GM12878 (cell line): ENCODE data around the gene ZBTB37. TPM values are rescaled to one million over a fixed set of nuclear protein-coding genes. Genes with fewer than 3 reads are reported as not detected.

Experiments
- ATAC-seq: fragments of 200-7000 bp; cut with Tn5 transposase; 3 replicates; pipeline ENCODE4 v1.9.1; 2020; ENCODE audit warnings: mild to moderate bottlenecking, moderate library complexity
- BruUV-seq: library from RNA; stranded (reverse); fragments of 400-500 nt; replicated peaks from 2 replicates; lab custom pipeline; 2021; lab: Mats Ljungman, UMichigan
- CTCF ChIA-PET: fragments of 300-600 bp; sonication (Branson Sonifier 250); formaldehyde crosslinking; extraction: SDS; loops from one replicate; lab custom pipeline; 2021; ENCODE audit warnings: inconsistent platforms; lab: Yijun Ruan, JAX
- POLR2A ChIA-PET: fragments of 350-600 bp; formaldehyde crosslinking; extraction: SDS; loops from one replicate; lab custom pipeline; 2021; ENCODE audit warnings: inconsistent platforms; lab: Charles Lee
- RAD21 ChIA-PET: fragments of 300-600 bp; sonication (Branson Sonifier 250); formaldehyde crosslinking; loops from one replicate; lab custom pipeline; 2023; ENCODE audit warnings: antibody characterized with exemption; ENCODE audit not compliant: unreplicated experiment; lab: Charles Lee
- SMC1A ChIA-PET: fragments of 300-600 bp; sonication (Branson Sonifier 250); formaldehyde crosslinking; loops from one replicate; lab custom pipeline; 2023; ENCODE audit not compliant: unreplicated experiment, uncharacterized antibody; lab: Charles Lee
- DNase-seq: peaks from one replicate; pipeline ENCODE4 v3.0.0-alpha.2; 2011; ENCODE audit warnings: low read depth, low spot score
- FAIRE-seq: peaks from 3 replicates; lab custom pipeline; 2011; peaks lifted over from hg19 to GRCh38; lab: Jason Lieb, UNC
- H2AFZ ChIP-seq: 2 replicates; pipeline ENCODE4 v1.6.0; 2011; ENCODE audit warnings: low read depth, low read length, control low read depth; ENCODE audit not compliant: control insufficient read depth
- H3K27ac ChIP-seq: 2 replicates; pipeline ENCODE4 v1.5.1; 2011; ENCODE audit warnings: control low read depth; ENCODE audit not compliant: control insufficient read depth, insufficient read depth
- H3K27me3 ChIP-seq, 2 experiments: replicated peaks in 1 of 2; 2 replicates each; pipeline versions ENCODE4 v1.6.0 to v1.6.1; 2011; ENCODE audit warnings: low read length in 1 of 2; ENCODE audit not compliant: control insufficient read depth in 2 of 2, insufficient read depth in 2 of 2
- H3K36me3 ChIP-seq, 2 experiments: 2 replicates each; pipeline ENCODE4 v1.5.1; 2011; ENCODE audit warnings: low read length in 1 of 2; ENCODE audit not compliant: control insufficient read depth in 2 of 2, insufficient read depth in 2 of 2
- H3K4me1 ChIP-seq: 2 replicates; pipeline ENCODE4 v1.6.1; 2011; ENCODE audit warnings: mild to moderate bottlenecking, low read length, moderate library complexity, mixed read lengths; ENCODE audit not compliant: control insufficient read depth, insufficient read depth
- H3K4me2 ChIP-seq: 2 replicates; pipeline ENCODE4 v1.6.0; 2011; ENCODE audit warnings: control low read depth; ENCODE audit not compliant: control insufficient read depth, insufficient read depth
- H3K4me3 ChIP-seq: fragments of 200-600 bp; sonication (generic); 2 replicates; pipeline ENCODE4 v1.5.1; 2016
- H3K79me2 ChIP-seq: 2 replicates; pipeline ENCODE4 v1.6.0; 2011; ENCODE audit warnings: low read length; ENCODE audit not compliant: control insufficient read depth, insufficient read depth
- H3K9ac ChIP-seq: 2 replicates; pipeline ENCODE4 v1.8.0; 2011; ENCODE audit warnings: low read length, control low read depth, mixed read lengths; ENCODE audit not compliant: control insufficient read depth, insufficient read depth
- H3K9me3 ChIP-seq: replicated peaks from 3 replicates; pipeline ENCODE4 v1.5.1; 2011; ENCODE audit warnings: mild to moderate bottlenecking, low read length; ENCODE audit not compliant: control insufficient read depth, insufficient read depth
- H4K20me1 ChIP-seq: 2 replicates; pipeline ENCODE4 v1.6.0; 2011; ENCODE audit not compliant: control insufficient read depth, insufficient read depth
- NFXL1 ChIP-seq: fragments of 450-650 bp; IDR thresholded peaks from 2 replicates; pipeline ENCODE4 v1.6.1; 2017; ENCODE audit warnings: antibody characterized with exemption, mild to moderate bottlenecking, borderline replicate concordance
- RAD51 ChIP-seq: fragments of 450-650 bp; IDR thresholded peaks from 2 replicates; pipeline ENCODE4 v1.6.1; 2016; ENCODE audit warnings: moderate library complexity, mild to moderate bottlenecking, inconsistent platforms
- SIN3A ChIP-seq: IDR thresholded peaks from 2 replicates; pipeline ENCODE4 v1.6.1; 2012; ENCODE audit warnings: low read depth, low read length, improper control_type of control experiment
- ZNF24 ChIP-seq: fragments of 450-650 bp; IDR thresholded peaks from 2 replicates; pipeline ENCODE4 v1.6.1; 2017; ENCODE audit warnings: antibody characterized with exemption, mild to moderate bottlenecking
- ZNF592 ChIP-seq: fragments of 450-650 bp; IDR thresholded peaks from 2 replicates; pipeline ENCODE4 v1.6.1; 2017; ENCODE audit warnings: mild to moderate bottlenecking, moderate library complexity
- WGBS: methylation state at CpG from one replicate; pipeline ENCODE4 v1.1.6; 2016; ENCODE audit warnings: low lambda C conversion rate; ENCODE audit not compliant: insufficient replicate concordance, insufficient coverage; ENCODE audit errors: missing lambda C conversion rate; 5-methylcytosine and 5-hydroxymethylcytosine counted together
- in situ Hi-C: fragments of 300-500 bp; cut with MboI; formaldehyde crosslinking; loops from 9 replicates; pipeline ENCODE4 v1.14.3; 2018; ENCODE audit warnings: mixed read lengths
- intact Hi-C: fragments of 100-400 bp; cut with micrococcal nuclease; formaldehyde crosslinking; loops from one replicate; pipeline ENCODE4 v1.14.2; 2022; ENCODE audit not compliant: unreplicated experiment
- polyA plus RNA-seq, 11 experiments: library from polyadenylated mRNA; depleted of rRNA in 4 of 11; unstranded in 6 of 11; stranded (reverse) in 5 of 11; fragments of >200 nt; fragmentation: Nextera tagmentation in 4 of 11; fragmentation: Illumina TruSeq in 1 of 11; extraction: Ambion mirVana in 4 of 11; extraction: Trizol in 1 of 11; gene quantifications; 1 replicate in 1 of 11; 2 replicates in 10 of 11; pipeline versions ENCODE4 v1.2.1 to v1.2.3, GENCODE V29; 2011 to 2016; ENCODE audit warnings: inconsistent platforms in 2 of 11, missing spikeins in 2 of 11, low read depth in 1 of 11
- total RNA-seq, 4 experiments: library from RNA; depleted of rRNA in 3 of 4; stranded (reverse); fragments of >200 nt in 3 of 4; fragmentation: Illumina TruSeq in 1 of 4; extraction: Trizol in 1 of 4; gene quantifications; 2 replicates each; pipeline versions ENCODE4 v1.2.1 to v1.2.3, GENCODE V29; 2013 to 2021
- TF ChIP-seq, protein P1 (sequence below): fragments of 450-650 bp; IDR thresholded peaks from 2 replicates; pipeline ENCODE4 v1.6.1; 2017; ENCODE audit warnings: borderline replicate concordance

Gene ZBTB37
- total and polyA plus RNA-seq, 10 of the 15 experiments (the other 5 are each of a cell fraction or from before 2014, with no cell fraction given), result 0.16 to 5.7 (median 1.9) TPM

GRCh38 chr1:173852105-173852504 is 16.1 kb upstream of the ZBTB37 start:
- SMC1A ChIA-PET, result interaction anchor here (0.7 kb wide), 1 partner anchor 109 kb away, joined by 3 read pairs; no protein-coding TSS in a partner anchor
- Histone ChIP-seq H3K9me3 (no peaks in the 10 kb centered on the region), H3K4me2 (no peak overlapping the region), H2AFZ (no peak overlapping the region), H4K20me1 (no peaks in the 10 kb centered on the region), H3K27me3 (no peaks in the 10 kb centered on the region), H3K79me2 (no peaks in the 10 kb centered on the region), H3K4me3 (no peak overlapping the region), H3K27ac (no peak overlapping the region), H3K36me3 (peaks cover 1 to 4% of the 10 kb centered on the region in 2 experiments; a peak in 3 of 4 replicates), H3K9ac (no peak overlapping the region), H3K4me1 (no peaks in the 10 kb centered on the region)
- ATAC-seq (no peak), DNase-seq (no peak), FAIRE-seq (no peak)
- intact Hi-C loops, result no loop called here
- POLR2A ChIA-PET, result interaction anchor here (0.8 to 1.2 kb wide), 3 partner anchors 11 to 25 kb away, joined by 3 to 6 read pairs (median 4); no protein-coding TSS in a partner anchor
- BruUV-seq, result no TSS peak
- TF ChIP-seq, protein P1, sequence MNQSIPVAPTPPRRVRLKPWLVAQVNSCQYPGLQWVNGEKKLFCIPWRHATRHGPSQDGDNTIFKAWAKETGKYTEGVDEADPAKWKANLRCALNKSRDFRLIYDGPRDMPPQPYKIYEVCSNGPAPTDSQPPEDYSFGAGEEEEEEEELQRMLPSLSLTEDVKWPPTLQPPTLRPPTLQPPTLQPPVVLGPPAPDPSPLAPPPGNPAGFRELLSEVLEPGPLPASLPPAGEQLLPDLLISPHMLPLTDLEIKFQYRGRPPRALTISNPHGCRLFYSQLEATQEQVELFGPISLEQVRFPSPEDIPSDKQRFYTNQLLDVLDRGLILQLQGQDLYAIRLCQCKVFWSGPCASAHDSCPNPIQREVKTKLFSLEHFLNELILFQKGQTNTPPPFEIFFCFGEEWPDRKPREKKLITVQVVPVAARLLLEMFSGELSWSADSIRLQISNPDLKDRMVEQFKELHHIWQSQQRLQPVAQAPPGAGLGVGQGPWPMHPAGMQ, result no peak
- TF ChIP-seq ZNF24 (no peak), SIN3A (no peak), NFXL1 (no peak), RAD51 (no peak), ZNF592 (no peak)
- RAD21 ChIA-PET, result no interaction called here
- CTCF ChIA-PET, result interaction anchor here (1.4 to 1.7 kb wide), 2 partner anchors 13 to 15 kb away, joined by 3 to 7 read pairs; no protein-coding TSS in a partner anchor
- WGBS, result 83% methylated on average over 4 of the region's 4 CpGs
- in situ Hi-C loops, result no loop called here
